PC-3 (cell line): ENCODE results near the gene TXNDC2. TPM values are rescaled to one million over a fixed set of nuclear protein-coding genes. Genes with fewer than 3 reads are reported as not detected.

Source experiments
- ATAC-seq: fragments of 200-7000 bp; cut with Tn5 transposase; 2 replicates; pipeline ENCODE4 v1.9.1; 2020; ENCODE audit warnings: mild to moderate bottlenecking, moderate library complexity
- BruUV-seq: library from RNA; stranded (reverse); fragments of 400-500 nt; replicated peaks from 2 replicates; lab custom pipeline; 2021; lab: Mats Ljungman, UMichigan
- CTCF ChIA-PET: fragments of 300-600 bp; sonication (Branson Sonifier 250); formaldehyde crosslinking; loops from one replicate; lab custom pipeline; 2022; ENCODE audit warnings: antibody characterized with exemption; lab: Charles Lee
- POLR2A ChIA-PET: fragments of 300-600 bp; sonication (Branson Sonifier 250); formaldehyde crosslinking; loops from one replicate; lab custom pipeline; 2022; ENCODE audit warnings: antibody characterized with exemption; ENCODE audit not compliant: unreplicated experiment; lab: Charles Lee
- DNase-seq: peaks from one replicate; pipeline ENCODE4 v3.0.0-alpha.2; 2015
- H2AFZ ChIP-seq: fragments of 300-600 bp; sonication (generic); 2 replicates; pipeline ENCODE4 v1.6.0; 2016; ENCODE audit warnings: antibody characterized with exemption, low read length
- H3F3A ChIP-seq: fragments of 300-600 bp; sonication (generic); one replicate; pipeline ENCODE4 v1.6.0; 2017; ENCODE audit warnings: antibody characterized with exemption, low read length, control low read depth, mild to moderate bottlenecking; ENCODE audit not compliant: unreplicated experiment
- H3K27ac ChIP-seq: fragments of 300-600 bp; sonication (generic); 2 replicates; pipeline ENCODE4 v1.5.1; 2016; ENCODE audit warnings: mild to moderate bottlenecking, low read length
- H3K27me3 ChIP-seq: fragments of 300-600 bp; sonication (generic); 2 replicates; pipeline ENCODE4 v1.6.1; 2016; ENCODE audit warnings: low read length, mixed read lengths
- H3K36me3 ChIP-seq: fragments of 300-600 bp; sonication (generic); 2 replicates; pipeline ENCODE4 v1.6.1; 2016; ENCODE audit warnings: low read depth, mixed run types, low read length, mixed read lengths
- H3K4me1 ChIP-seq: fragments of 300-600 bp; sonication (generic); 2 replicates; pipeline ENCODE4 v1.5.1; 2016; ENCODE audit warnings: low read length; ENCODE audit not compliant: insufficient read depth
- H3K4me2 ChIP-seq: fragments of 300-600 bp; sonication (generic); 2 replicates; pipeline ENCODE4 v1.6.0; 2016; ENCODE audit warnings: low read length
- H3K4me3 ChIP-seq: fragments of 300-600 bp; sonication (generic); 2 replicates; pipeline ENCODE4 v1.5.1; 2016; ENCODE audit warnings: mild to moderate bottlenecking, low read length, mixed read lengths
- H3K79me2 ChIP-seq: fragments of 300-600 bp; sonication (generic); 2 replicates; pipeline ENCODE4 v1.6.1; 2017; ENCODE audit warnings: low read length, mixed read lengths
- H3K9ac ChIP-seq: fragments of 300-600 bp; sonication (generic); 2 replicates; pipeline ENCODE4 v1.6.0; 2016; ENCODE audit warnings: mild to moderate bottlenecking, low read length
- H3K9me2 ChIP-seq: fragments of 300-600 bp; sonication (generic); replicated peaks from 2 replicates; pipeline ENCODE4 v1.6.1; 2016; ENCODE audit warnings: mixed run types, low read length, mixed read lengths
- H3K9me3 ChIP-seq: fragments of 300-600 bp; sonication (generic); 2 replicates; pipeline ENCODE4 v1.6.1; 2016; ENCODE audit warnings: low read length, mixed read lengths
- H4K20me1 ChIP-seq: fragments of 300-600 bp; sonication (generic); 2 replicates; pipeline ENCODE4 v1.6.1; 2016; ENCODE audit warnings: low read length, mixed read lengths
- EZH2 ChIP-seq: fragments of 300-600 bp; sonication (generic); IDR thresholded peaks from one replicate; pipeline ENCODE4 v1.6.1; 2017; ENCODE audit warnings: antibody characterized with exemption, mild to moderate bottlenecking, low read length; ENCODE audit not compliant: unreplicated experiment
- EZH2phosphoT487 ChIP-seq: fragments of 300-600 bp; sonication (generic); IDR thresholded peaks from 2 replicates; pipeline ENCODE4 v1.6.1; 2018; ENCODE audit warnings: mild to moderate bottlenecking, antibody characterized with exemption, low read length, borderline replicate concordance
- intact Hi-C: fragments of 100-400 bp; cut with micrococcal nuclease; formaldehyde crosslinking; loops from 2 replicates; pipeline ENCODE4 v1.9.0; 2023
- total RNA-seq: library from RNA; depleted of rRNA; stranded (reverse); fragments of >200 nt; gene quantifications from 2 replicates; pipeline ENCODE4 v1.2.3, GENCODE V29; 2014
- TF ChIP-seq, protein P1 (sequence below): fragments of 300-600 bp; sonication (generic); conservative IDR thresholded peaks from 2 replicates; pipeline ENCODE4 v1.5.1; 2017; ENCODE audit warnings: antibody characterized with exemption, low read depth, mild to moderate bottlenecking, low read length

TXNDC2 gene
- total RNA-seq, 1 experiment from 2014 or later: 0.87 TPM

DNA sequence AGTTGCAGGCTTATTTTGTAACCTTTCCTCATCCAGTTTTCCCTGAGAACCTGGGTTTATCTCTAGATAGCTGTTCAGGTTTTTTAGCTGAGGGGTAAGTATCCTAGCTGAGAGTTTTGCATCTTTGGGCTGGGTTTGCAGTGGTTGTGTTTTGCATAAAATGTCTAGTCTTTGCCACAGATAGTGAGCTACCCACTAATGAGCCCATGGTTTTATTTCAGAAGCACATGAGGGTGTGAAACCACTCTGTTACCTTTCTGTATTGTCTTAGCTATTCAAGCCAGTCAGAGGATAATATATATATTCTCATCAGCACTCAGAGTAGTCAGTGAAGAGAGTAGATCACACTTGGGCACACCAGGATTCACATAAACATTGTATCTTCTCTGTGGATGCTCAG lies 24.6 kb upstream of the TXNDC2 start:
- Histone ChIP-seq H4K20me1 (no peaks in the 10 kb centered on the region), H3K79me2 (no peaks in the 10 kb centered on the region), H3K27ac (no peak overlapping the region), H3K9me3 (0 out of 2 replicates have a peak, but pooled peaks cover 6% of the 10 kb centered on the region), H3K4me2 (no peak overlapping the region), H3K4me3 (no peak overlapping the region), H3K4me1 (no peaks in the 10 kb centered on the region), H3K36me3 (no peaks in the 10 kb centered on the region), H3F3A (no peaks in the 10 kb centered on the region), H2AFZ (no peak overlapping the region), H3K27me3 (no peaks in the 10 kb centered on the region), H3K9ac (no peak overlapping the region), H3K9me2 (no peaks in the 10 kb centered on the region)
- TF ChIP-seq EZH2 (no peak), EZH2phosphoT487 (no peak)
- TF ChIP-seq, protein P1, sequence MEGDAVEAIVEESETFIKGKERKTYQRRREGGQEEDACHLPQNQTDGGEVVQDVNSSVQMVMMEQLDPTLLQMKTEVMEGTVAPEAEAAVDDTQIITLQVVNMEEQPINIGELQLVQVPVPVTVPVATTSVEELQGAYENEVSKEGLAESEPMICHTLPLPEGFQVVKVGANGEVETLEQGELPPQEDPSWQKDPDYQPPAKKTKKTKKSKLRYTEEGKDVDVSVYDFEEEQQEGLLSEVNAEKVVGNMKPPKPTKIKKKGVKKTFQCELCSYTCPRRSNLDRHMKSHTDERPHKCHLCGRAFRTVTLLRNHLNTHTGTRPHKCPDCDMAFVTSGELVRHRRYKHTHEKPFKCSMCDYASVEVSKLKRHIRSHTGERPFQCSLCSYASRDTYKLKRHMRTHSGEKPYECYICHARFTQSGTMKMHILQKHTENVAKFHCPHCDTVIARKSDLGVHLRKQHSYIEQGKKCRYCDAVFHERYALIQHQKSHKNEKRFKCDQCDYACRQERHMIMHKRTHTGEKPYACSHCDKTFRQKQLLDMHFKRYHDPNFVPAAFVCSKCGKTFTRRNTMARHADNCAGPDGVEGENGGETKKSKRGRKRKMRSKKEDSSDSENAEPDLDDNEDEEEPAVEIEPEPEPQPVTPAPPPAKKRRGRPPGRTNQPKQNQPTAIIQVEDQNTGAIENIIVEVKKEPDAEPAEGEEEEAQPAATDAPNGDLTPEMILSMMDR: no peak
- intact Hi-C loops: no loop called here
- no TSS peak for BruUV-seq
- ATAC-seq (no peak), DNase-seq (no peak)
- ChIA-PET CTCF (no interaction called here), POLR2A (no interaction called here)

DNA sequence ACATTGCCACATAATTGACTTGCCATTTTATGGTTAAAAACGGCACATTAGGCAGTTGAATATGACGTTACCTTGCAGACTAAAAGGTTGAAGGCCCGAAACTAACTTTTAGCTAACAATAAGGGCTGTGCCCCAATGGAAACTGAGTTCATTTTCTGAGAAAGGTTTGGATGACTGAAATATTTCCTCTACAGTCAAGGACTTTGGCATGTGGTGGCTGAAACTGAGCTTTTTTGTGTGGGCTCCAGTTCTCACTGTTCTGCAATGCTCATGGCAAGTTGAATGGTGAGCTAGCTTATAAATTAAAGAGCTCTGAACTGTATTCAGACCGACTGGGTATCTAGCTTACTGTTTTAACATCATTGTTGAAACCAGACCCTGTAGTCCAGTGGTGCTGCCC lies 23.8 kb upstream of the TXNDC2 start:
- Histone ChIP-seq H2AFZ (no peak overlapping the region), H3K4me1 (no peaks in the 10 kb centered on the region), H3K9me2 (no peaks in the 10 kb centered on the region), H3K4me3 (no peak overlapping the region), H3F3A (no peaks in the 10 kb centered on the region), H3K36me3 (no peaks in the 10 kb centered on the region), H4K20me1 (no peaks in the 10 kb centered on the region), H3K9me3 (0 out of 2 replicates have a peak, but pooled peaks cover 7% of the 10 kb centered on the region), H3K79me2 (no peaks in the 10 kb centered on the region), H3K27ac (no peak overlapping the region), H3K27me3 (no peaks in the 10 kb centered on the region), H3K4me2 (no peak overlapping the region), H3K9ac (no peak overlapping the region)
- TF ChIP-seq, protein P1: no peak
- TF ChIP-seq EZH2: no peak
- no peak for TF ChIP-seq EZH2phosphoT487
- BruUV-seq: no TSS peak
- CTCF ChIA-PET: no interaction called here
- DNase-seq (no peak), ATAC-seq (no peak)
- intact Hi-C loops: no loop called here
- POLR2A ChIA-PET: no interaction called here

- Histone ChIP-seq H4K20me1 (no peaks in the 10 kb centered on the region), H3K9me3 (0 out of 2 replicates have a peak, but pooled peaks cover 7% of the 10 kb centered on the region), H2AFZ (no peak overlapping the region), H3K4me3 (no peak overlapping the region), H3K9ac (no peak overlapping the region), H3F3A (no peaks in the 10 kb centered on the region), H3K4me2 (no peak overlapping the region), H3K27ac (no peak overlapping the region), H3K4me1 (peaks cover 4% of the 10 kb centered on the region; the same call in 1 of the 2 replicates), H3K79me2 (no peaks in the 10 kb centered on the region), H3K9me2 (no peaks in the 10 kb centered on the region), H3K27me3 (no peaks in the 10 kb centered on the region), H3K36me3 (no peaks in the 10 kb centered on the region)
- intact Hi-C loops: no loop called here
- TF ChIP-seq EZH2phosphoT487 (no peak), EZH2 (no peak)
- TF ChIP-seq, protein P1: no peak
- CTCF ChIA-PET: no interaction called here
- no TSS peak for BruUV-seq
- POLR2A ChIA-PET: no interaction called here
- DNase-seq (no peak), ATAC-seq (no peak)
Measured at GRCh38 chr18:9862686-9863085, 23.1 kb upstream of the TXNDC2 start.
